ELF-1 (cell line): ENCODE results near the gene ZRANB1.
"Not testable (repeated sequence)": the region's sequence is repeated elsewhere in the genome, so short reads cannot be mapped to it uniquely, and the experiment has no call there.

Experiments
- DNase-seq: peaks from one replicate; pipeline ENCODE4 v3.0.0-alpha.2; 2016; ENCODE audit warnings: low read depth, low spot score

Gene ZRANB1

GRCh38 chr10:124941823-124942222 lies at the start of gene ZRANB1:
ZRANB1 (plus strand) TSS chr10:124942123; CDS start chr10:124942494, 371 bp downstream.
- DNase-seq: no peak

- DNase-seq: peak; percentile 27
These were observed 49.0 kb upstream of the ZRANB1 start for GRCh38 chr10:124892905-124893304.

- no peak for DNase-seq
These were observed 47.2 kb upstream of the ZRANB1 start for GRCh38 chr10:124894569-124895215.

- no peak for DNase-seq
These were observed 45.2 kb upstream of the ZRANB1 start for GRCh38 chr10:124896751-124897150.

- DNase-seq: peak; percentile 66
These were observed 43.5 kb upstream of the ZRANB1 start for GRCh38 chr10:124898471-124898870.

GRCh38 chr10:124899151-124899550 lies 42.8 kb upstream of the ZRANB1 start:
- no peak for DNase-seq

- no peak for DNase-seq
These were observed 39.5 kb upstream of the ZRANB1 start for GRCh38 chr10:124902462-124902861.

GRCh38 chr10:124903111-124903510 lies 38.8 kb upstream of the ZRANB1 start:
- peak; percentile 37 for DNase-seq

GRCh38 chr10:124904796-124905195 lies 37.1 kb upstream of the ZRANB1 start:
- no peak for DNase-seq

GRCh38 chr10:124906551-124907001 lies 35.3 kb upstream of the ZRANB1 start:
- no peak for DNase-seq

GRCh38 chr10:124909563-124909962 lies 32.4 kb upstream of the ZRANB1 start:
- DNase-seq: no peak

- no peak for DNase-seq
These were observed 30.5 kb upstream of the ZRANB1 start for GRCh38 chr10:124911124-124912067.

GRCh38 chr10:124912101-124912886 lies 29.6 kb upstream of the ZRANB1 start:
- DNase-seq: no peak

GRCh38 chr10:124913167-124913566 lies 28.8 kb upstream of the ZRANB1 start:
- no peak for DNase-seq

GRCh38 chr10:124914398-124914797 lies 27.5 kb upstream of the ZRANB1 start:
- not testable (repeated sequence) for DNase-seq

- DNase-seq: no peak
These were observed 25.8 kb upstream of the ZRANB1 start for GRCh38 chr10:124916098-124916584.

- DNase-seq: peak; percentile 98
These were observed 25.1 kb upstream of the ZRANB1 start for GRCh38 chr10:124916585-124917427.

- peak; percentile 59 for DNase-seq
These were observed 24.3 kb upstream of the ZRANB1 start for GRCh38 chr10:124917428-124918190.

- DNase-seq: peak; percentile 27
These were observed 23.6 kb upstream of the ZRANB1 start for GRCh38 chr10:124918191-124918830.
